HCT116 (cell line): Measurements from ENCODE around the gene GRK2. TPM values are rescaled to one million over a fixed set of nuclear protein-coding genes. Genes with fewer than 3 reads are reported as not detected.

Source experiments
- ATAC-seq: fragments of 200-7000 bp; cut with Tn5 transposase; 2 replicates; pipeline ENCODE4 v1.9.1; 2020; ENCODE audit warnings: mild to moderate bottlenecking, moderate library complexity
- BruUV-seq: library from RNA; stranded (reverse); fragments of 400-500 nt; replicated peaks from 2 replicates; lab custom pipeline; 2021; lab: Mats Ljungman, UMichigan
- CTCF ChIA-PET: fragments of 300-600 bp; sonication (Branson Sonifier 250); formaldehyde crosslinking; loops from one replicate; lab custom pipeline; 2021; ENCODE audit warnings: antibody characterized with exemption; lab: Charles Lee
- POLR2A ChIA-PET: fragments of 300-600, 350-600 bp; sonication (Branson Sonifier 250); formaldehyde crosslinking; loops from one replicate; lab custom pipeline; 2021; ENCODE audit warnings: antibody characterized with exemption; lab: Charles Lee
- RAD21 ChIA-PET, 2 experiments: fragments of 300-600 bp; sonication (Branson Sonifier 250); formaldehyde crosslinking; loops; one replicate each; lab custom pipeline; 2023; ENCODE audit warnings: low total read pairs in 2 of 2; ENCODE audit not compliant: uncharacterized antibody in 2 of 2, unreplicated experiment in 2 of 2, low non-redundant PET in 1 of 2; lab: Charles Lee
- DNase-seq: peaks from one replicate; pipeline ENCODE4 v3.0.0-alpha.2; 2010; ENCODE audit warnings: low read depth, low spot score
- H2AFZ ChIP-seq: fragments of 200-600 bp; shearing (Covaris generic), sonication (generic); 2 replicates; pipeline ENCODE4 v1.6.1; 2017; ENCODE audit warnings: low read depth, mixed run types, mixed read lengths, antibody characterized with exemption, low read length; ENCODE audit not compliant: poor library complexity, severe bottlenecking
- H3K27ac ChIP-seq: 2 replicates; pipeline ENCODE4 v1.5.1; 2012; ENCODE audit warnings: low read depth, low read length
- H3K27me3 ChIP-seq: fragments of 200-600 bp; sonication (generic); 2 replicates; pipeline ENCODE4 v1.6.1; 2016; ENCODE audit warnings: mixed run types, low read length, mixed read lengths; ENCODE audit not compliant: insufficient read depth
- H3K36me3 ChIP-seq, 2 experiments: fragments of 200-500 bp in 1 of 2; fragments of 200-600 bp in 1 of 2; sonication (Bioruptor generic) in 1 of 2; sonication (generic) in 1 of 2; 2 replicates each; pipeline versions ENCODE4 v1.5.1 to v1.6.1; 2014 to 2016; ENCODE audit warnings: low read length in 2 of 2, inconsistent platforms in 1 of 2, mixed read lengths in 1 of 2, mixed run types in 1 of 2; ENCODE audit not compliant: insufficient read depth in 2 of 2, control insufficient read depth in 1 of 2
- H3K4me1 ChIP-seq, 2 experiments: fragments of 200-600 bp in 1 of 2; sonication (generic) in 1 of 2; 2 replicates each; pipeline versions ENCODE4 v1.5.1 to v1.6.1; 2012 to 2017; ENCODE audit warnings: low read length in 2 of 2, inconsistent platforms in 1 of 2, mild to moderate bottlenecking in 1 of 2, mixed read lengths in 1 of 2, mixed run types in 1 of 2, moderate library complexity in 1 of 2; ENCODE audit not compliant: insufficient read depth in 2 of 2, control insufficient read depth in 1 of 2
- H3K4me2 ChIP-seq: fragments of 200-600 bp; sonication (generic); 2 replicates; pipeline ENCODE4 v1.6.1; 2017; ENCODE audit warnings: mixed run types, low read length, mixed read lengths
- H3K4me3 ChIP-seq, 2 experiments: fragments of 200-600 bp in 1 of 2; sonication (generic) in 1 of 2; replicated peaks in 1 of 2; 2 replicates each; pipeline ENCODE4 v1.5.1; 2011 to 2016; ENCODE audit warnings: low read length in 2 of 2, control low read depth in 1 of 2, low read depth in 1 of 2, mild to moderate bottlenecking in 1 of 2, mixed read lengths in 1 of 2, mixed run types in 1 of 2
- H3K79me2 ChIP-seq: fragments of 200-600 bp; sonication (generic); 2 replicates; pipeline ENCODE4 v1.6.1; 2017; ENCODE audit warnings: mild to moderate bottlenecking, mixed run types, low read length, moderate library complexity, mixed read lengths; ENCODE audit not compliant: insufficient read depth
- H3K9ac ChIP-seq: fragments of 200-600 bp; sonication (generic); 2 replicates; pipeline ENCODE4 v1.6.1; 2016; ENCODE audit warnings: low read length, mixed read lengths
- H3K9me2 ChIP-seq: fragments of 200-600 bp; sonication (generic), shearing (Covaris generic); 2 replicates; pipeline ENCODE4 v1.6.1; 2017; ENCODE audit warnings: mixed run types, mild to moderate bottlenecking, moderate library complexity; ENCODE audit not compliant: insufficient read depth
- H3K9me3 ChIP-seq, 2 experiments: fragments of 200-500 bp in 1 of 2; fragments of 200-600 bp in 1 of 2; sonication (Bioruptor generic) in 1 of 2; sonication (generic) in 1 of 2; 2 replicates each; pipeline ENCODE4 v1.6.1; 2014 to 2017; ENCODE audit warnings: low read length in 2 of 2, mixed read lengths in 2 of 2, inconsistent platforms in 1 of 2, low read depth in 1 of 2, mild to moderate bottlenecking in 1 of 2, mixed run types in 1 of 2, moderate library complexity in 1 of 2; ENCODE audit not compliant: control insufficient read depth in 1 of 2, insufficient read depth in 1 of 2
- H4K20me1 ChIP-seq: fragments of 200-600 bp; sonication (generic), shearing (Covaris generic); 2 replicates; pipeline ENCODE4 v1.6.1; 2017; ENCODE audit warnings: mixed run types, mild to moderate bottlenecking, moderate library complexity; ENCODE audit not compliant: insufficient read depth
- ATF3 ChIP-seq: IDR thresholded peaks from 2 replicates; pipeline ENCODE4 v1.6.1; 2012
- CEBPB ChIP-seq: IDR thresholded peaks from 2 replicates; pipeline ENCODE4 v1.6.1; 2012; ENCODE audit warnings: low read depth
- CTCF ChIP-seq, 3 experiments: fragments of 200-600 bp in 1 of 3; sonication (generic) in 1 of 3; IDR thresholded peaks in 2 of 3; conservative IDR thresholded peaks in 1 of 3; 2 replicates each; pipeline ENCODE4 v1.5.1; 2012 to 2017; ENCODE audit warnings: low read depth in 2 of 3, low read length in 2 of 3, antibody characterized with exemption in 1 of 3, borderline replicate concordance in 1 of 3, control low read depth in 1 of 3, mild to moderate bottlenecking in 1 of 3, mixed read lengths in 1 of 3, mixed run types in 1 of 3, moderate library complexity in 1 of 3; ENCODE audit not compliant: insufficient read depth in 1 of 3
- ELF1 ChIP-seq: IDR thresholded peaks from 2 replicates; pipeline ENCODE4 v1.6.1; 2012; ENCODE audit warnings: low read depth, borderline replicate concordance
- EZH2 ChIP-seq: fragments of 200-600 bp; sonication (generic); IDR thresholded peaks from 2 replicates; pipeline ENCODE4 v1.6.1; 2017; ENCODE audit warnings: antibody characterized with exemption, mixed run types
- EZH2phosphoT487 ChIP-seq: fragments of 200-600 bp; IDR thresholded peaks from 2 replicates; pipeline ENCODE4 v1.6.1; 2018; ENCODE audit warnings: antibody characterized with exemption, borderline replicate concordance
- JUND ChIP-seq: IDR thresholded peaks from 2 replicates; pipeline ENCODE4 v1.6.1; 2012
- POLR2AphosphoS5 ChIP-seq: IDR thresholded peaks from 2 replicates; pipeline ENCODE4 v1.6.1; 2011; ENCODE audit warnings: mild to moderate bottlenecking, low read depth, low read length, moderate library complexity
- SIN3A ChIP-seq: IDR thresholded peaks from 2 replicates; pipeline ENCODE4 v1.6.1; 2012; ENCODE audit warnings: low read depth
- SP1 ChIP-seq: IDR thresholded peaks from 2 replicates; pipeline ENCODE4 v1.6.1; 2012; ENCODE audit warnings: low read depth
- YY1 ChIP-seq: IDR thresholded peaks from 2 replicates; pipeline ENCODE4 v1.6.1; 2011; ENCODE audit warnings: low read length, low read depth, moderate library complexity, mild to moderate bottlenecking; ENCODE audit not compliant: insufficient replicate concordance; ENCODE audit errors: extremely low read depth
- ZNF274 ChIP-seq: fragments of 200-500 bp; sonication (Bioruptor generic); IDR thresholded peaks from 2 replicates; pipeline ENCODE4 v1.6.1; 2014; ENCODE audit warnings: mild to moderate bottlenecking, low read depth, low read length, inconsistent platforms
- intact Hi-C: fragments of 100-400 bp; cut with micrococcal nuclease; formaldehyde crosslinking; loops from 2 replicates; pipeline ENCODE4 v1.10.0; 2022
- total RNA-seq: library from RNA; stranded (reverse); gene quantifications from one replicate; pipeline ENCODE4 v1.2.1, GENCODE V29; 2021; ENCODE audit not compliant: unreplicated experiment

Gene GRK2
- total RNA-seq, 1 experiment from 2014 or later: 83.0 TPM

GRCh38 chr11:67322049-67322448, 55.8 kb downstream of the GRK2 start:
- ATAC-seq (no peak), DNase-seq (no peak)
- ChIA-PET RAD21 (no interaction called here), CTCF (no interaction called here), POLR2A (interaction anchor here (0.6 kb wide), 1 partner anchor 93 kb away, joined by 3 read pairs; no protein-coding TSS in a partner anchor)
- Histone ChIP-seq H3K9me3 (no peaks in the 10 kb centered on the region), H3K27me3 (no peaks in the 10 kb centered on the region), H3K27ac (no peak overlapping the region), H2AFZ (no peak overlapping the region), H3K4me2 (no peak overlapping the region), H3K79me2 (peaks cover 11% of the 10 kb centered on the region; the same call in 1 of the 2 replicates), H3K36me3 (no peaks in the 10 kb centered on the region; a peak in 1 of 4 replicates), H3K4me3 (no peak overlapping the region), H3K9ac (no peak overlapping the region), H3K4me1 (peaks cover 3 to 12% of the 10 kb centered on the region in 2 experiments; a peak in 2 of 4 replicates), H4K20me1 (no peaks in the 10 kb centered on the region), H3K9me2 (no peaks in the 10 kb centered on the region)
- no TSS peak for BruUV-seq
- TF ChIP-seq EZH2 (no peak), POLR2AphosphoS5 (no peak), CTCF (IDR thresholded peaks at IDR 0.05 in 2 of 3, conservative IDR thresholded peaks at IDR 0.05 in 1 of 3; ENCODE audit: borderline replicate concordance in 1 of 3, insufficient read depth in 1 of 3, low read depth in 2 of 3, low read length in 2 of 3) (no peak), EZH2phosphoT487 (no peak), ELF1 (no peak), ATF3 (no peak), ZNF274 (no peak), SIN3A (no peak), YY1 (no peak), CEBPB (no peak), SP1 (no peak), JUND (no peak)
- intact Hi-C loops: no loop called here
